ENCODE measurements around the gene PUM1.

DNA sequence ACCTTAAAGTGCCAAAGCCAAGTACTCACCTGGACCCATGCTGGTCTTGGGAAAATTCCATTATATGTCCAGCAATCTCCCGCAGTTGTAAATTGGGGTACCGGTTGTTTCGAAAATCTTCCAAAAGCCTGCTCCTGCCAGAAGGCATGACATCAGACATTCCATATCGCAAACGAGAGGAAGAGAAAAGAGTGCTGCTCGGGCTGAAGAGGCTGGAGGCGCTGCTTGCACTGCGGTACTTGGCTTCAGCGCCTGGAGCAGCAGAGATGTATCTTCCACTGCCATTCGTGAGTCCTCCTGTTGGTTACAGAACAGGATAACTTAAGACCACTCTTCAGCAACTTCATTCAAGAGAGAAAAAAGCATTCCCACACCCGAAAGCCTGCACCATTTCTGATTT, 111.8 kb downstream of the PUM1 start:
- TF ChIP-seq, protein P1, sequence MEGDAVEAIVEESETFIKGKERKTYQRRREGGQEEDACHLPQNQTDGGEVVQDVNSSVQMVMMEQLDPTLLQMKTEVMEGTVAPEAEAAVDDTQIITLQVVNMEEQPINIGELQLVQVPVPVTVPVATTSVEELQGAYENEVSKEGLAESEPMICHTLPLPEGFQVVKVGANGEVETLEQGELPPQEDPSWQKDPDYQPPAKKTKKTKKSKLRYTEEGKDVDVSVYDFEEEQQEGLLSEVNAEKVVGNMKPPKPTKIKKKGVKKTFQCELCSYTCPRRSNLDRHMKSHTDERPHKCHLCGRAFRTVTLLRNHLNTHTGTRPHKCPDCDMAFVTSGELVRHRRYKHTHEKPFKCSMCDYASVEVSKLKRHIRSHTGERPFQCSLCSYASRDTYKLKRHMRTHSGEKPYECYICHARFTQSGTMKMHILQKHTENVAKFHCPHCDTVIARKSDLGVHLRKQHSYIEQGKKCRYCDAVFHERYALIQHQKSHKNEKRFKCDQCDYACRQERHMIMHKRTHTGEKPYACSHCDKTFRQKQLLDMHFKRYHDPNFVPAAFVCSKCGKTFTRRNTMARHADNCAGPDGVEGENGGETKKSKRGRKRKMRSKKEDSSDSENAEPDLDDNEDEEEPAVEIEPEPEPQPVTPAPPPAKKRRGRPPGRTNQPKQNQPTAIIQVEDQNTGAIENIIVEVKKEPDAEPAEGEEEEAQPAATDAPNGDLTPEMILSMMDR (IDR thresholded peaks at IDR 0.05 in 8 of 11, conservative IDR thresholded peaks at IDR 0.05 in 3 of 11): no peak
- TF ChIP-seq POLR2A (IDR thresholded peaks at IDR 0.05): no peak
